ENCODE results near the gene SHKBP1. TPM values are rescaled to one million over a fixed set of nuclear protein-coding genes. Genes with fewer than 3 reads are reported as not detected.

SHKBP1 gene
- total and polyA plus RNA-seq, 10 of the 15 experiments (the other 5 are each of a cell fraction or from before 2014, with no cell fraction given), result 2.3 to 123 (median 67.0) TPM

DNA sequence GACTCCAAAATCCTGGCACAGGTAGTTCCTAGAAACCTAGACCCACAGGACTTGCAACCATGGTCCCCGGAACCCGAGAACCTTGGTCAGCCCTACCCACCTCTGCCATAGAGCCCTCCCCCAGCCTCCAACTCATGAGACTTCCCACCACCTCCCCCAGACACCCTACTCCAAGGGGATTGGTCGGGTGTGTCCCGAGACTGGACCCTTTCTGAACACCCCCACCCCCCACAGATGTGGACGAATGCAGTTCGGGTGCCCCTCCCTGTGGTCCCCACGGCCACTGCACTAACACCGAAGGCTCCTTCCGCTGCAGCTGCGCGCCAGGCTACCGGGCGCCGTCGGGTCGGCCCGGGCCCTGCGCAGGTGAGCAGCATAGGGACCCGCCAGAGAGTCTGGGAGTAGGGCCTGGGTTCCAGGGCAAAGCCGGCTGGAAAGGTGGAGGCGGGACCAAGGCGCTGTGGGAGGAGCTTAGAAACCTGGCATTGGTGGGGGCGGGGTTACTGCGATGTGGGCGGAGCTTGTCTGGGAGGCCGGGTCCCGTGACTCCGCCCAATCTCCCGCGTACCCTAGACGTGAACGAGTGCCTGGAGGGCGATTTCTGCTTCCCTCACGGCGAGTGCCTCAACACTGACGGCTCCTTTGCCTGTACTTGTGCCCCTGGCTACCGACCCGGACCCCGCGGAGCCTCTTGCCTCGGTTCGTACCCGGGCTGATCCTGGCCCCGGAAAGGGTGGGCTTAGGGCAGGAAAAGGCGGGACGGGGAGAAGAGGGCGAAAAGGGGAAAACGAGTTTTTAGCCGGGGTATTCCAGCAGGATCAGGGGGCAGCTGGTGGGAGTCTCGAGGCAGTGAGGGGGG is 36.4 kb downstream of the SHKBP1 start (continued):
- peak; percentile 39; the same call in 1 of the 2 replicates for TF ChIP-seq RELB (IDR thresholded peaks at IDR 0.05; ENCODE audit: low read depth)
- TF ChIP-seq ZSCAN29 (IDR thresholded peaks at IDR 0.05), result no peak
- no peak for TF ChIP-seq CREB1 (IDR thresholded peaks at IDR 0.05; ENCODE audit: low read depth)
- TF ChIP-seq TAF1 (IDR thresholded peaks at IDR 0.05; ENCODE audit: borderline replicate concordance, low read depth, low read length), result no peak
- TF ChIP-seq ETV6 (conservative IDR thresholded peaks at IDR 0.05 in 1 of 2, IDR thresholded peaks at IDR 0.05 in 1 of 2; ENCODE audit: borderline replicate concordance in 1 of 2, low read depth in 1 of 2), result no peak
- no peak for TF ChIP-seq NFXL1 (IDR thresholded peaks at IDR 0.05; ENCODE audit: borderline replicate concordance)
- no peak for TF ChIP-seq SIX5 (IDR thresholded peaks at IDR 0.05; ENCODE audit: low read depth, low read length, severe bottlenecking)
- no peak for TF ChIP-seq TCF3 (IDR thresholded peaks at IDR 0.05; ENCODE audit: borderline replicate concordance, insufficient read depth, low read depth, low read length)
- TF ChIP-seq GABPA (IDR thresholded peaks at IDR 0.05; ENCODE audit: low read depth), result peak; percentile 82; the same call in 1 of the 2 replicates
- 0 out of 2 replicates have a peak, but pooled peaks have one; percentile 5 for TF ChIP-seq TBL1XR1 (IDR thresholded peaks at IDR 0.05; ENCODE audit: low read depth, low read length)
- TF ChIP-seq, protein P1, sequence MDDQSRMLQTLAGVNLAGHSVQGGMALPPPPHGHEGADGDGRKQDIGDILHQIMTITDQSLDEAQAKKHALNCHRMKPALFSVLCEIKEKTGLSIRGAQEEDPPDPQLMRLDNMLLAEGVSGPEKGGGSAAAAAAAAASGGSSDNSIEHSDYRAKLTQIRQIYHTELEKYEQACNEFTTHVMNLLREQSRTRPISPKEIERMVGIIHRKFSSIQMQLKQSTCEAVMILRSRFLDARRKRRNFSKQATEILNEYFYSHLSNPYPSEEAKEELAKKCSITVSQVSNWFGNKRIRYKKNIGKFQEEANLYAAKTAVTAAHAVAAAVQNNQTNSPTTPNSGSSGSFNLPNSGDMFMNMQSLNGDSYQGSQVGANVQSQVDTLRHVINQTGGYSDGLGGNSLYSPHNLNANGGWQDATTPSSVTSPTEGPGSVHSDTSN (IDR thresholded peaks at IDR 0.05; ENCODE audit: insufficient replicate concordance, low read depth, low read length), result no peak
- TF ChIP-seq MLLT1 (IDR thresholded peaks at IDR 0.05), result peak; percentile 35; the same call in 1 of the 2 replicates
- TF ChIP-seq SMAD1 (IDR thresholded peaks at IDR 0.05; ENCODE audit: low read depth, partially characterized antibody), result no peak
- peak in 1 of 2 experiments; percentile 22; a peak in 1 of 4 replicates for TF ChIP-seq IKZF2 (IDR thresholded peaks at IDR 0.05)
- TF ChIP-seq KAT2A (conservative IDR thresholded peaks at IDR 0.05; ENCODE audit: control insufficient read depth, low read depth, low read length), result no peak
- TF ChIP-seq SMC3 (IDR thresholded peaks at IDR 0.05; ENCODE audit: borderline replicate concordance, low read length), result no peak; the same call in 1 of the 2 replicates
- TF ChIP-seq CBX3 (IDR thresholded peaks at IDR 0.05; ENCODE audit: borderline replicate concordance, low read depth), result no peak
- no peak for TF ChIP-seq ZNF622 (IDR thresholded peaks at IDR 0.05)
- no peak for TF ChIP-seq EGR1 (IDR thresholded peaks at IDR 0.05; ENCODE audit: borderline replicate concordance in 1 of 2, low read depth in 2 of 2, low read length in 2 of 2)
- TF ChIP-seq ZZZ3 (IDR thresholded peaks at IDR 0.05; ENCODE audit: control insufficient read depth, insufficient read length, low read depth), result no peak
- peak; percentile 58 for TF ChIP-seq E2F8 (IDR thresholded peaks at IDR 0.05; ENCODE audit: low read depth, partially characterized antibody)
- no peak for TF ChIP-seq CHD2 (IDR thresholded peaks at IDR 0.05; ENCODE audit: borderline replicate concordance, low read depth, low read length)
